ENCODE results near the gene GMPR. TPM values are rescaled to one million over a fixed set of nuclear protein-coding genes. Genes with fewer than 3 reads are reported as not detected.
A peak's percentile ranks its signal among the peaks of the same experiment; 100 is the strongest.
"Not testable (repeated sequence)": the region's sequence is repeated elsewhere in the genome, so short reads cannot be mapped to it uniquely, and the experiment has no call there.

GMPR gene
- polyA plus RNA-seq, 3 donors, result 11.4 to 12.4 (median 11.4) TPM

GRCh38 chr6:16260602-16261001, 22.2 kb downstream of the GMPR start:
- DNase-seq (ENCODE audit: extremely low read depth in 1 of 11, low read depth in 9 of 11, low spot score in 4 of 11), result not testable (repeated sequence)

- DNase-seq (ENCODE audit: extremely low read depth in 1 of 11, low read depth in 9 of 11, low spot score in 4 of 11), result not testable (repeated sequence)
These were observed 24.4 kb downstream of the GMPR start for GRCh38 chr6:16262773-16263172.

DNA sequence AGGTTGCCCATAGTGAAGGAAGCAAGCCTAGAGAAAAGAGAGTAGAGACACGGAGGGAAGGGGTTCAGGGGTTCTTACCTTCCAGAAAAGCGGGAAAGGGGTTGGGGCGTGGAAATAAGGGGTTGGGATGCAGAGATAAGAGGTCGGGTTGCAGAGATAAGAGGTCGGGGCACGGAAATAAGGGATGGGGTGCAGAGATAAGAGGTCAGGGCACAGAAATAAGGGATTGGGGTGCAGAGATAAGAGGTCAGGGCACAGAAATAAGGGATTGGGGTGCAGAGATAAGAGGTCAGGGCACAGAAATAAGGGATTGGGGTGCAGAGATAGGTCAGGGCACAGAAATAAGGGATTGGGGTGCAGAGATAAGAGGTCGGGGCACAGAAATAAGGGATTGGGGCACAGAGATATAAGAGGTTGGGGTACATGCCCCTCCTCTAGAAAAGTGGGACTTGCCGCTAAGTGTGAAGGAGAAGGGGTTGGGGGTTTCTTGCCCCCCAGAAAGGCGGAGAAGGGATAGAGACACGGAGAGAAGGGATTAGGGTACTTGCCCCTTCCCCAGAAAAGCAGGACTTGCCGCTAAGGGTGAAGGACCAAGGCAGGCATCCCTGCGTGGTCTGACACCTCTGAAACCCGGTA, 25.2 kb downstream of the GMPR start:
- DNase-seq (ENCODE audit: extremely low read depth in 1 of 11, low read depth in 9 of 11, low spot score in 4 of 11), result not testable (repeated sequence)

DNA sequence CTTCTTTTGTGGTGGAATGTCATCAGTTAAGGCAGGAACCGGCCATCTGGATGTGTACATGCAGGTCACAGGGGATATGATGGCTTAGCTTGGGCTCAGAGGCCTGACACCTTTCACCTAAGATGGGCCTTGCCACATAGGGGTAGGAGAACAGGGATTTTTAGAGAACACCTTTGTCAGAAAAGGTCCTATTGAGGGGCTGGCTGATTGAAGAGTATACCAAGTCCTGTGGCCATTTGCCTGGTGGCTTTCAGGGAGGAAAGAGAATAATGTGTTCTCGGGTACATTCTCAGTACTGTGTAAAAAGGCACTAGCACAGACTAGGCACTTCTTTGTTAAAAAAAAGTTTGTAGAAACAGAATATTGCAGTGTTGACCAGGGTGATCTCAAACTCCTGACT, 26.4 kb downstream of the GMPR start:
- no peak for DNase-seq (ENCODE audit: extremely low read depth in 1 of 11, low read depth in 9 of 11, low spot score in 4 of 11)

GRCh38 chr6:16265351-16266341, 27.3 kb downstream of the GMPR start:
- DNase-seq (ENCODE audit: extremely low read depth in 1 of 11, low read depth in 9 of 11, low spot score in 4 of 11), result no peak

- DNase-seq (ENCODE audit: extremely low read depth in 1 of 11, low read depth in 9 of 11, low spot score in 4 of 11), result no peak
These were observed 29.3 kb downstream of the GMPR start for GRCh38 chr6:16267428-16268263.

DNA sequence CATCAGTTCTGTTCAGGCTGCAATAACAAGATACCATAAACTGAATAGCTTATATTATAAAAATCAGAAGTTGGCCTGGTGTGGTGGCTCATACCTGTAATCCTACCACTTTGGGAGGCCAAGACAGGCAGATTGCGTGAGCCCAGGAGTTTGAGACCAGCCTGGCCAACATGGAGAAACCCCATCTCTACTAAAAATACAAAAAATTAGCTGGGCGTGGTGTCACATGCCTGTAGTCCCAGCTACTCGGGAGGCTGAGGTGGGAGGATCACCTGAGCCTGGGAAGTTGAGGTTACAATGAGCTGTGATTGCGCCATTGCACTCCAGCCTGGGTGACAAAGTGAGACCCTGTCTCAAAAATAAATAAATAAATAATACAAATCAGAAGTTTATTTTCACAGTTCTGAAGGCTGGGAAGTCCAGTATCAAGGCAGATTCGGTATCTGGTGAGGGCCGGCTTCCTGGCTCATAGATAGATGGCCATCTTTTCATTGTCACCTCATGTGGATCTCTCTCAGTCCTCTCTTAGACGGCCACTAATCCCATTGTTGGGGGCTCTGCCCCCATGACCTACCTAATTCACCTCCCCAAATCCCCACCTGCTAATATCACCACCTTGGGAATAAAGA, 31.2 kb downstream of the GMPR start:
- DNase-seq (ENCODE audit: extremely low read depth in 1 of 11, low read depth in 9 of 11, low spot score in 4 of 11), result not testable (repeated sequence)

DNA sequence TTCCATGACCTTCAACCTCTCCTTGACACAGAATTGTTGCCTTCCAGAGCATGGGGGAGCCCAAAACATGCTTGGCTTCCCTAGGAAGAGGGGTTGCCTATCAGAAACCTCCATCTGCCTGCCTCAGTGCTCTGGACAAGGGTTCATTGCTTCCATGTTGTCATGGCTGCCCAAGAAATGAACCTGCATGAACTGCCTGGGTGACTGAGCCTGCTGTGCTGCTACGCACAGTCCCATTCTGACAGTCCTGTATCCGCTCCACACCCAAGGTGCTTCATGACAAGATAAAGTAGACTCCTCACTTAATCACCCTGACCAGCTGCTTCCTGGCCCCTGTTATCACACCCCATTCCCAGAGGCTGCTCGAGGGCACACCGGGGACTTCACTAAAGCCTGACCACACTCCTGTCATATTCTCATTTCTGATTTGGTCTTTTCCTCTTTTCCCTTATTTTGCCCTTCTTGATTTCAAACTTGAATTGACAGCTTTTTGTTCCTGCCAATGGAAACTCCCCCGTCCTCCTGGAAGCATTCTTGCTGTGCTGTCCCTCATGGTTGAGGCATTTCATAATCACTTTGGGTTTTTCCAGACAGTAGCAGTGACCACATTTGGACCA, 31.9 kb downstream of the GMPR start:
- no peak for DNase-seq (ENCODE audit: extremely low read depth in 1 of 11, low read depth in 9 of 11, low spot score in 4 of 11)

DNA sequence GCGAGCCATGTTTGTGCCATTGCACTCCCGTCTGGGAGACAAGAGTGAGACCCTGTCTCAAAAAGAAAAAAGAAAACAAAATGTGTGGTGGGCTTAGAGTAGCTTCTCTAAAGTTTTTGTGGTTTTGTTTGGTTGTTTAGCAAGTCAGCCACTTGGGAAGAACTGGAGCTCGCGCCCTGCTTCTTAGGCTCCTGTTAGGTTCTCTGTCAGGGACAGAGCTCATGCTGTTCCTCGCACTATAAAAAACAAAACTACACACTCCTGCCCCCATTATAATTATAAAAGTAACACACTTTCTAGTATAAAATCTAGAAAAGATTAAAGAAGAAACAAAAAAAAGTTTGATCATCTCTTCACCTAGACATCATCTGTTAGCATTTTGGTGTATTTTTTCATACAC, 33.0 kb downstream of the GMPR start:
- no peak for DNase-seq (ENCODE audit: extremely low read depth in 1 of 11, low read depth in 9 of 11, low spot score in 4 of 11)

- DNase-seq (ENCODE audit: extremely low read depth in 1 of 11, low read depth in 9 of 11, low spot score in 4 of 11), result no peak
These were observed 33.8 kb downstream of the GMPR start for GRCh38 chr6:16272201-16272600.

GRCh38 chr6:16273256-16273655, 34.9 kb downstream of the GMPR start:
- peak in 1 of 11 donors; percentile 45 for DNase-seq (ENCODE audit: extremely low read depth in 1 of 11, low read depth in 9 of 11, low spot score in 4 of 11)

DNA sequence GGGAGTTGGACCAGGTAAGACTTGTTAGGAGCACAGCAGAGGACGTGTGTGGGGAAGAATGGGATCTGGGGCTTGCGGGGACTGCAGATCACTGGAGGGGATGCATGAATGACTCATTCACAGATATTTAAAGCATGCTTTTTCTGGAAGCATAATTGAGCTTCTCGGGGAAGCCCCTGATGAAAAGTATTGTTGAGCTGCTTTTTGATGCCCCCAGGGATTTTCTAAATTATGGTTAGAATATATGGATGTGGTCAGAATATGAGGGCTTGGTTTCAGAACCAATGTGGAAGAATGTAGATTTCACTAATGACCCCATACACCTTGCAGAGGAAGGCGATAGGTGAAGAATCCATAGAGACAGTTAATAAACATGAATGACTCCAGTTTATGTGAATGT, 36.1 kb downstream of the GMPR start:
- DNase-seq (ENCODE audit: extremely low read depth in 1 of 11, low read depth in 9 of 11, low spot score in 4 of 11), result no peak

DNA sequence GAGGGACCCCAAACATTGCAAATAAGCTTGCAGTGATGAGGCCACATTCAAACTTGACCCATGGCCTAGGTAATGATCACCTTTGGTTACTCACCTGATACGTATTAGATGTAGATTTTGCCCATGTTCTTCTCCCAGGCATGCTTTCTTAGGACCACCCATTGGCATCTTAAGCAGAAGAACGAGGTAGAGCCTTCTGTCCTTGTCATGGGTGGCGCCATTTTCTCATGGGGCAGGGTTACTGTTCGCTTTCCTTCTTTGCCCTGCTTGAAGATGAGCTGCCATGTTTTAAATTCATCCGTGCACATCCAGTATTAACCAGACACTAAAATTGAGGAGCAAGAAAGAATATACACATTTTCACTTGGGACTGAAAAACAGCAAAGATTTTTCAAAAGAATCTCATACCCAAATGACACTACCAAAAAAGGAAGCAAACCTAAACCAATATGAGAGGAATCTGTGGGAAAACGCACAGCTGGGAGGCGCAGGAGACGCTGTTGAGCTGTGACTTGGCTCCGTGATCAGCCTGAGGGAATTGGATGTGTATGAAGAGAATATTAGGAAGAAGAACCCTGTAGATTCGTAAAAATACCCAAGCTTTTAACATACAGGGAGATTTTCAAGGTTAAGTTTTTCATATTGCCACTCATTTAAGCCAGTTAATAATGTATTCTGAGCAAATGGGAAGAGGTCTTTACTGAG, 36.6 kb downstream of the GMPR start:
- DNase-seq (ENCODE audit: extremely low read depth in 1 of 11, low read depth in 9 of 11, low spot score in 4 of 11), result no peak

GRCh38 chr6:16277101-16277981, 39.0 kb downstream of the GMPR start:
- peak in 5 of 11 donors; percentile 33 to 48 (median 42) for DNase-seq (ENCODE audit: extremely low read depth in 1 of 11, low read depth in 9 of 11, low spot score in 4 of 11)

GRCh38 chr6:16278048-16278724, 39.8 kb downstream of the GMPR start:
- DNase-seq (ENCODE audit: extremely low read depth in 1 of 11, low read depth in 9 of 11, low spot score in 4 of 11), result no peak

DNA sequence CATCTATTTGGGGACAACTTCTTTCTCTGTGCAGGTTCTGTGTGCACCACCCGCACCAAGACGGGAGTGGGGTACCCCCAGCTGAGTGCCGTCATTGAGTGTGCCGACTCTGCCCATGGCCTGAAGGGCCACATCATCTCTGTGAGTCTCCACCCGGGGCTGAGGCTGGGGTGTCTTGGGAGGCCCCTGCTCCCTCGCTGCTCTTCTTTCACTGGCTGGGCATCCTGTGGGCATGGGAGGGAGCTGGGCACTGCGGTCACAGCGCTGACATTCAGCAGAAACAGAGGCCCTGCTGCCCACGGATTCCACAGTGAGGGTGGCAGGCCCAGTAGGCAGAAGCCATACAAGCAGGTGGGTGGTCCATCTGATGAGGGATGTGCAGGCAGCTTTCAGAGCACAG, 40.4 kb downstream of the GMPR start:
- DNase-seq (ENCODE audit: extremely low read depth in 1 of 11, low read depth in 9 of 11, low spot score in 4 of 11), result no peak

DNA sequence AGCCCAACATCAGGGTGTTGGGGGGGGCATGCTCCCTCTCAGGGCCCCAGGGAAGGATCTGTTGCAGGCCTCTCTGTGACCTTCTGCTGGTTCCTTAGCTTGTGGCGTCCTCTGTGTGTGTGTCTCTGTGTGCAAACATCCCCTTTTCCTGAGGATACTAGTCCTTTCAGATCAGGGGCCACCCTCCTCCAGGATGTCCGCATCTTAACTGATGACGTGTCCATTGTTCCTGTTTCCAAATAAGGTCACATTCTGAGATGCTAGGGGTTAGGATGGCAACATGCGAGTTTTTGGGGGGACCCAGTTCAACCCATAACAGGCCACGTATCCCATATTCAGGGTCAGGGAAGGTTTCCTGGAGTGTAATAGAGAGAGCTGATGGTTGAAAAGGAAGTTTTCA, 40.9 kb downstream of the GMPR start:
- DNase-seq (ENCODE audit: extremely low read depth in 1 of 11, low read depth in 9 of 11, low spot score in 4 of 11), result no peak
